CD4-positive, alpha-beta T cell treated with Interferon gamma for 1 hour (primary cell): ENCODE results near the gene KCNA3.

Experiments
- DNase-seq: peaks from one replicate; pipeline ENCODE4 v3.0.0-alpha.2; 2020

Gene KCNA3

DNA sequence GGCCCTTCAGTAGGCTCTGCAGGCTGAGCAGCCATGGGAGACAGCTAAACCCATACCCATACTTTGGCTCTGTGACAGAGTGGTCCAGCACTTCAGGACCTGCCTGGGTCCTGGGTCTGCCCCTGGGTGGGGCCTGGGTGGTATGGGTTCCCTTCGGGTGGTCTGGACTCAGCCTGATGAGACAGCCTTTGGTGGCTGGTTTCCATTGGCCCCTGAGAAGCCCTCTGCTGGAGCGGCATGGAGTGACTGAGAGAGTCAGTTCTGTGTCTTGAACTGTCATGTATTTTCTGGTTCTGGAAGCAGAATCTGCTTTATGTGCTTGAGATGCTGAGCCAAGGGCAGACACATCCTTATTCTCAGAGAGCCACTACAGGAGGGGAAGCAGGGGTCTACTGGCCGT, 37.3 kb downstream of the KCNA3 start:
- no peak for DNase-seq

GRCh38 chr1:110636149-110636935, 38.4 kb downstream of the KCNA3 start:
- no peak for DNase-seq

- DNase-seq: no peak
Observed at GRCh38 chr1:110635434-110635833, 39.3 kb downstream of the KCNA3 start.

DNA sequence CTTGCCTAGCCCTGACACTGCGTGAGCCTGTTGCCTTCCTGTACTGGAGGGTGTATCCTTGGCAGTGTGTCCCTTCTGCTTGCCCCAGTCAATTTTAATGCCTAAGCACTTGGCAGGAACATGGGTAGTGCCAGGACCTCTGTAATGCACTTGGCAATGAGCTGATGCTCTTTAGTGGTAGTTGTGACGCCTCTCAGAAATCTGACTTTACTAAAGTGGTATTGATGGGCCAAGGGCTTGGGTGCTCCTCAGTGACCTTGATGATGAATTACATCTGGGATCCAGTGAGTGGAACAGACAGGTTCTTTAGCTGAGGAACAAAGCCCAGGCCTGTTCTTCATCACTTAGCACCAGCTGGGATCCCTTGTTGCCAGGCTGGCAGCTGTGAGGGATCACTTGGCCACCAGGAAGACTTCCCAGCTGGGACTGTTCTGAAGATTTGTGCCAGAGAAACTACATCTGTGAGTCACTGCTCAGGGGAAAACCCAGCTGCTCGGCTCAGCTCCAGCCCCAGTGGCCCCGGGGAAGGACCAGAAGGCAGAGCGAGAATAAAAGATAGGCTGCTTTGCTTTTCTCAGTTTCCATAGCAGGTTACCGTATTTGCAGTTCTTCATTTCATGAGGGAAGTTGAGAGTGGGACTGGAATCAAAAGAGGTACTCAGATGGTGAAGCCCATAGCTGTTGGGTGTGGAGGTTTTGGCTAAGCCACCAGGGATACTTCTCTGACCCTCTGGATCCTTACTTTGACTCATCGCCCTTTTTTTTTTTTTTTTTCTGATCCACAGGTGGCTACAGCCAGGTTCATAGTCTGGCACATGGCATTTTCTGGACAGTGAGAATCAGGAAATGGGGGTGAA, 40.1 kb downstream of the KCNA3 start:
- peak; percentile 71 for DNase-seq

DNA sequence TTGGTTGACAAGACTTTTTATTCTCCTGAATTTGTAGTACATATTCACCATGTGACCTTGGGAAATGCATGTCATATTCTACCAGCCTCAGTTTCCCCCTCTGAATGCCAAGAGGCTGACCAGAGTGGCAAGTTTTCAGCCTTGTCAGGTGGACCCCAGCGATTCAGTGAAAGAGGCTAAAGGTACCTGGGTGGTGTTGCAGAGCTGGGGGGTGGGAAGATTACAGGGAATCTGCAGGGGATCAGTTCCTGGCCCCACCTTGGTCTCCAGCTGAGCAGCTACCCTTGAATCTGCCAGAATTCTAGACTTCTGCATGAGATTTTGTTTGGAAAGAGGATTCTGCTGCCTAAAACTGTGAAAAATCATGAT, 40.7 kb downstream of the KCNA3 start:
- no peak for DNase-seq

GRCh38 chr1:110633646-110634030, 41.1 kb downstream of the KCNA3 start:
- no peak for DNase-seq

- DNase-seq: no peak
Observed at GRCh38 chr1:110631836-110632620, 42.7 kb downstream of the KCNA3 start.

GRCh38 chr1:110630839-110631663, 43.7 kb downstream of the KCNA3 start:
- DNase-seq: peak; percentile 82

DNA sequence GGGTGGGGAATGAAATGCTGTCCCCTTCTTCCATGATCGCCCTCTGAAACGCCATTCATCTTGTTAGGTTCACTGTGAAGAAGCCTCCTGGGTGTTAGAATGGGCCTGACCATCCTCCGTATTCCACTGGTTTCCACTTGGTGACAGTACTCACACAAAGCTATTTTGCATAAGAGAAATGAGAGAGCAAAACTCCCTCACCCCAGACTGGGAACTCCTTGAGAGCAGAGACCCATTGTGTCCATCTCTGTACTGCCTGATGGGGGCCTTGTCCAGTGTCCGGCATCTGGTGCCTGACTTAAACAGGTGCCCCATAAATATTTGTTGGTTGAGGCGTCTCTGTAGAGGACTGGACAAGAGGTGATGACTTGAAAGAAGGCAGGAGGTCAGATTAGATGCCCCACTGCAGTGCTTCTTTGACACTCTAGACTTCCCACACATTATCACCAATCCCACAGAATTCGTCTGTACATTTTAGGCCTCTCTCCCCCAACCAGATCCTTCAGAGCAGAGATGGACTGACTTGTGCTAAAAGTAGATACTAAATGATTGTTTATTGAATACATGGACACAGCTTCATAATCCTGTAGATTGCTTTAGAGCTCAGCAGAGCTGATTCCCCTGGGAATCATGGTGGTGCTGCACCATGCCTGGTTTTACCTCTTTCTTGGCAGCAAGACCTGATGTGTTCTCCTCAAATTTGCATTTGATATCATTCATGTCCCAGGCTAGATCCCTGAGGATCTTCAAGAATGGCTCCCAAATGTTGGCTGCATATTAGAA, 46.2 kb downstream of the KCNA3 start:
- DNase-seq: no peak

DNA sequence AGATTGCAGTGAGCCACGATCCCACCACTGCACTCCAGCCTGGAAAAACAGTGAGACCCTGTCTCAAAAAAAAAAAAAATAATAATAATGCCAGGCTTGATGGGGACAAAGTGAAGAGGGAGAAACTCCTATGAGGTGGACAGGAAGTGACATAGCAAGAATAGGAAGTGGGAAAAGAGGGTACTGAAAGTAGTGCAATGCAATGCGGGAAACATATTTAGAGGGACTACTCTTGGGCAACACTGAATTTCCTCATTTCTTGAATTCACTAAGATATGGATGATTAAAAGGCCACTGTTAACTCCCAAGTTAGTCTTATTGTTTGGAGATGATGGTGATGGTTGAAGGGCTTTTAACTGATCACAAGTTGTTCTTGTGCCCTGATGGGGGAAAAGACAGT, 47.0 kb downstream of the KCNA3 start:
- DNase-seq: no peak

GRCh38 chr1:110626889-110627288, 47.9 kb downstream of the KCNA3 start:
- DNase-seq: no peak
